ENCODE measurements around the gene GSTO2. TPM values are rescaled to one million over a fixed set of nuclear protein-coding genes. Genes with fewer than 3 reads are reported as not detected.

GSTO2 gene
- total RNA-seq, 2 experiments from 2014 or later = 1.6 TPM

DNA sequence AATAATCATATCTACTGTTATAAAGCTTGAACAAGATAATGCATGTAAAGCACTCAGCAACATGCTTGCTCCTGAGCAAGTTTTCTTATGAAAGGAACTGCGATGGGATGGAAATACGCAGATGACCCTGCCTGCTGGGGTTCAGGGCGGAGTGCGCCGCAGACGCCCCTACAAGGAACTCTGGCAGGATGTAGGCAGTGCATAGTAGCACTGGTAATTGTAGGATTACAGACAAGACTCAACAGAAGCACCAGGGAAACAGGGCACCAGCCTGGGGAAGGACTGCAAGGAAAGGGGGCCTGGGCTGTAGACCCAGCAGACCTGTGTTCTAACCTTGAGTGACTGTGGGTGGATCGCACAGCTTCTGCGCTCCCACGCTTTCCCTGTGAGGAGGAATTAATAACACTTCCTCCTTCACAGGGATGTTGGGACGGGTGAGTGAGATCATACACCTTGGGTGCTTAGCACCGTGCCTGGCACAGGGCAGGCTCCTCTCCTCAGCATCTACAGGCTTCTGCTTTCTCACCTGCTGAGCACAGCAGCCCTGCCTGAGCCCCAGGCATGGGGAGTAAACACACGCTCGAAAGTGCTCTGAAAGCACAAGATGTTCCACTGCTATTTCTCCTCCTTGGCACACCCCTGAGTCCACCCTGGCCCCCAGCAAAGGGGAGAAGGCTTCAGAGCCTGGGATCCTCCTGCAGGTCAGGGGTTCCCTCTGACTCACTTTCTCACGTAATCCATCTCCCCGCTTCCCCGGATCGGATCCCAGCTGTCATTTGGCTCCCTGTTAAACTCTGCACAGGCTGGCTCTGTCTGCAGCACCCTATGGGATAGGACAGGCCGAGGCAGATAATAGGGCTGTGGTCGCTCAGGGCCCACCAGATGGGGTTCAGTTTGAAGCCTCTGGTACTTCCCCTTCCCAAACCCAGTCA, 50.1 kb downstream of the GSTO2 start:
- Histone ChIP-seq H3K4me3 (ENCODE audit: low read depth, low read length, poor library complexity, severe bottlenecking) (no peak overlapping the region), H3K9me3 (ENCODE audit: low read length) (no peaks in the 10 kb centered on the region), H3K4me1 (ENCODE audit: insufficient read depth, low read length, poor library complexity, severe bottlenecking) (peaks cover 70% of the 10 kb centered on the region), H4K20me1 (ENCODE audit: insufficient read depth, low read length) (peaks cover 29% of the 10 kb centered on the region), H2AFZ (ENCODE audit: low read length) (no peak overlapping the region), H3K4me2 (ENCODE audit: low read length) (no peak overlapping the region), H3K36me3 (ENCODE audit: insufficient read depth, low read length) (peaks cover 19% of the 10 kb centered on the region), H3K9me2 (ENCODE audit: insufficient read depth, low read length) (no peaks in the 10 kb centered on the region), H3K79me2 (ENCODE audit: insufficient read depth, low read depth, low read length) (peaks cover 72% of the 10 kb centered on the region), H3K27ac (ENCODE audit: low read depth, low read length, poor library complexity, severe bottlenecking) (no peak overlapping the region)
- DNase-seq (ENCODE audit: low spot score) = no peak
- CTCF ChIA-PET (ENCODE audit: unreplicated experiment) = no interaction called here
- POLR2A ChIA-PET = interaction anchor here (3.2 kb wide), 1 partner anchor 18 kb away, joined by 16 read pairs; the partner anchor contains the start of gene ITPRIP
- no TSS peak for BruUV-seq (replicated peaks)
- intact Hi-C loops (cut with micrococcal nuclease; ENCODE audit: unreplicated experiment) = no loop called here
- TF ChIP-seq, protein P1, sequence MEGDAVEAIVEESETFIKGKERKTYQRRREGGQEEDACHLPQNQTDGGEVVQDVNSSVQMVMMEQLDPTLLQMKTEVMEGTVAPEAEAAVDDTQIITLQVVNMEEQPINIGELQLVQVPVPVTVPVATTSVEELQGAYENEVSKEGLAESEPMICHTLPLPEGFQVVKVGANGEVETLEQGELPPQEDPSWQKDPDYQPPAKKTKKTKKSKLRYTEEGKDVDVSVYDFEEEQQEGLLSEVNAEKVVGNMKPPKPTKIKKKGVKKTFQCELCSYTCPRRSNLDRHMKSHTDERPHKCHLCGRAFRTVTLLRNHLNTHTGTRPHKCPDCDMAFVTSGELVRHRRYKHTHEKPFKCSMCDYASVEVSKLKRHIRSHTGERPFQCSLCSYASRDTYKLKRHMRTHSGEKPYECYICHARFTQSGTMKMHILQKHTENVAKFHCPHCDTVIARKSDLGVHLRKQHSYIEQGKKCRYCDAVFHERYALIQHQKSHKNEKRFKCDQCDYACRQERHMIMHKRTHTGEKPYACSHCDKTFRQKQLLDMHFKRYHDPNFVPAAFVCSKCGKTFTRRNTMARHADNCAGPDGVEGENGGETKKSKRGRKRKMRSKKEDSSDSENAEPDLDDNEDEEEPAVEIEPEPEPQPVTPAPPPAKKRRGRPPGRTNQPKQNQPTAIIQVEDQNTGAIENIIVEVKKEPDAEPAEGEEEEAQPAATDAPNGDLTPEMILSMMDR (conservative IDR thresholded peaks at IDR 0.05; ENCODE audit: low read length) = no peak
- TF ChIP-seq EZH2phosphoT487 (IDR thresholded peaks at IDR 0.05; ENCODE audit: borderline replicate concordance, low read depth, low read length) = no peak

DNA sequence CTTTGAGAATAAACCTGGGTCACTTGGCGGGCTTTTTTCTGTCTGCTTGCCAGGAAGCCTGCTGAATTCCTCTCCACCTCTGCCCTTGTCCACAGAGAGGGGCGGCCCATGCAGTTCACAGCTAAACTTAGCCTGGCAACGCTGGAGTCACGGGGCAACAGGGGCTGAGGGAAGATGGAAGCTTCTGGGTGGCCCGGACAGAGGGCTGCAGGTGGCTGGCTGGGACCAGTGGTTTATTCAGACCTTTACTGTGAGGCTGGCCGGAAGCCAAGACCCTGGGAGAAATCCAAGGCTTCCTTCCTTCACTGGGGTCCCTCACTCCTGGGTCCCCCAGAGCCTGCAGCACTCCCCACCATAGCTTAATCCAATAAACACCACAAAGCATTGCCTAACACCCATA, 52.2 kb downstream of the GSTO2 start:
- Histone ChIP-seq H3K4me1 (ENCODE audit: insufficient read depth, low read length, poor library complexity, severe bottlenecking) (peaks cover 80% of the 10 kb centered on the region), H3K4me2 (ENCODE audit: low read length) (peak overlapping the region; percentile 67), H3K9me3 (ENCODE audit: low read length) (no peaks in the 10 kb centered on the region), H3K4me3 (ENCODE audit: low read depth, low read length, poor library complexity, severe bottlenecking) (no peak overlapping the region), H3K36me3 (ENCODE audit: insufficient read depth, low read length) (no peaks in the 10 kb centered on the region), H3K27ac (ENCODE audit: low read depth, low read length, poor library complexity, severe bottlenecking) (peak overlapping the region; percentile 70), H3K9me2 (ENCODE audit: insufficient read depth, low read length) (no peaks in the 10 kb centered on the region), H4K20me1 (ENCODE audit: insufficient read depth, low read length) (peaks cover 29% of the 10 kb centered on the region), H3K79me2 (ENCODE audit: insufficient read depth, low read depth, low read length) (peaks cover 82% of the 10 kb centered on the region), H2AFZ (ENCODE audit: low read length) (no peak overlapping the region)
- TF ChIP-seq, protein P1 (conservative IDR thresholded peaks at IDR 0.05; ENCODE audit: low read length) = no peak
- TF ChIP-seq EZH2phosphoT487 (IDR thresholded peaks at IDR 0.05; ENCODE audit: borderline replicate concordance, low read depth, low read length) = no peak
- DNase-seq (ENCODE audit: low spot score) = no peak
- ChIA-PET CTCF (ENCODE audit: unreplicated experiment) (interaction anchor here (0.8 to 1.9 kb wide), 2 partner anchors 14 to 17 kb away, joined by 4 to 8 read pairs; partner anchors contain the start of gene ITPRIP), POLR2A (interaction anchor here (0.8 to 3.5 kb wide), 12 partner anchors 9 to 160 kb away, joined by 3 to 22 read pairs (median 4); partner anchors contain the start of gene ITPRIP)
- no TSS peak for BruUV-seq (replicated peaks)
- intact Hi-C loops (cut with micrococcal nuclease; ENCODE audit: unreplicated experiment) = no loop called here
